Measurements from ENCODE around the gene FBXO31. TPM values are rescaled to one million over a fixed set of nuclear protein-coding genes. Genes with fewer than 3 reads are reported as not detected.

The FBXO31 gene
- total and polyA plus RNA-seq, 8 donors = 6.4 to 1,171 (median 23.8) TPM

DNA sequence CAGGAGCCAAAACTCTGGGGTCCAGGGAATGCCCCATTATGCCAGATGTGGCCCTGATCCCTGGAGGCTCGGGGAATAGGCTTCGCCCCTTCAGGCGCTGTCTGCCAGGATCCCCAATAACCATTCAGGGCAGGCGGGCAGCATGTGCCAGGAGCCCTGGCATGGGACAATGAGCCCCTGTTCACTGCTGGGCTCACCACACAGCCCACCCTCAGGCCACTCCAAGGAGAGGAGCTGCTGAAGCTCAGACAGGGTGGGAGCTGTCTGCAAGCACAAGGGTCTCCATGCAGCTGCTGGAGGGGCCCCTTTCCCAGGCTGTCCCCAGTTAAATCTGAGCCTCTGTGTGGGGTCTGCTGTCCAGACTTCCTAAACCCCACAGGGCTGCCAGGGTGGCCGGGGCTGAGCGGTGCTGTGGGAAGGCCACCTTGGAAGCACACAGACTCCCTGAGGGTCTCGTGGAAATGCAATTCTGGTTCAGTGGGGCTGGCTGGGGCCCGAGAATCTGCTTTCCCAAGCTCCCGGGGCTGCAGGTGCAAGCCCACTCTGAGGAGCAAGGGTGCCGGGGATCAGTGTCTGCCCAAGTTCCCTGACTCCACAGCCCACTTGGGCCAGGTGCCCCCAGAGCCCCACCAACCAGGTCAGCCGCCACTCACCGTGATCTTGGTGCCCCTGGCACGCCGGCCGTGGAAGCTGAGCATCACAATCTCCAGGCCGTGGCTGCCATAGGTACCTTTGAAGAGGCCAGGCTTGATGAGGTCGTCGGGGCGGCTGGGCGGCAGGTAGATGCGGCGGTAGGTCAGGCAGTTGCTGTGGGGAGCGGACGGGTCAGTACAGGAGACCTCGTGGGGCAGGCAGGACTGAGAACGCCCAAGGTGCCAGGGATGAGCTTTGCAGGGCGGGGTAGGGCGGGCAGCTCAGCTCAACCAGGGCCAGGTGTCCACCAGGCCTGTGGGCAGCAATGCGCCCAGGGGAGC, 48.6 kb downstream of the FBXO31 start:
- intact Hi-C loops (cut with DNase I; ENCODE audit: low total_unique reads) = no loop called here
- Histone ChIP-seq H3K4me3 (no peak overlapping the region), H3K27me3 (no peaks in the 10 kb centered on the region), H3K4me1 (peaks cover 0 to 9% (median 3%) of the 10 kb centered on the region in 4 donors), H3K27ac (no peak overlapping the region), H3K36me3 (peaks cover 64 to 95% (median 86%) of the 10 kb centered on the region in 4 donors), H3K9me3 (no peaks in the 10 kb centered on the region)
- DNase-seq = no peak
- TF ChIP-seq, protein P1, sequence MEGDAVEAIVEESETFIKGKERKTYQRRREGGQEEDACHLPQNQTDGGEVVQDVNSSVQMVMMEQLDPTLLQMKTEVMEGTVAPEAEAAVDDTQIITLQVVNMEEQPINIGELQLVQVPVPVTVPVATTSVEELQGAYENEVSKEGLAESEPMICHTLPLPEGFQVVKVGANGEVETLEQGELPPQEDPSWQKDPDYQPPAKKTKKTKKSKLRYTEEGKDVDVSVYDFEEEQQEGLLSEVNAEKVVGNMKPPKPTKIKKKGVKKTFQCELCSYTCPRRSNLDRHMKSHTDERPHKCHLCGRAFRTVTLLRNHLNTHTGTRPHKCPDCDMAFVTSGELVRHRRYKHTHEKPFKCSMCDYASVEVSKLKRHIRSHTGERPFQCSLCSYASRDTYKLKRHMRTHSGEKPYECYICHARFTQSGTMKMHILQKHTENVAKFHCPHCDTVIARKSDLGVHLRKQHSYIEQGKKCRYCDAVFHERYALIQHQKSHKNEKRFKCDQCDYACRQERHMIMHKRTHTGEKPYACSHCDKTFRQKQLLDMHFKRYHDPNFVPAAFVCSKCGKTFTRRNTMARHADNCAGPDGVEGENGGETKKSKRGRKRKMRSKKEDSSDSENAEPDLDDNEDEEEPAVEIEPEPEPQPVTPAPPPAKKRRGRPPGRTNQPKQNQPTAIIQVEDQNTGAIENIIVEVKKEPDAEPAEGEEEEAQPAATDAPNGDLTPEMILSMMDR (IDR thresholded peaks at IDR 0.05) = no peak
- TF ChIP-seq POLR2A (IDR thresholded peaks at IDR 0.05) (no peak), EP300 (IDR thresholded peaks at IDR 0.05) (no peak), POLR2AphosphoS5 (IDR thresholded peaks at IDR 0.05) (no peak)
- WGBS, 5 donors = 90 to 95% (median 93%) methylated on average over 26 to 29 of the region's 29 CpGs

DNA sequence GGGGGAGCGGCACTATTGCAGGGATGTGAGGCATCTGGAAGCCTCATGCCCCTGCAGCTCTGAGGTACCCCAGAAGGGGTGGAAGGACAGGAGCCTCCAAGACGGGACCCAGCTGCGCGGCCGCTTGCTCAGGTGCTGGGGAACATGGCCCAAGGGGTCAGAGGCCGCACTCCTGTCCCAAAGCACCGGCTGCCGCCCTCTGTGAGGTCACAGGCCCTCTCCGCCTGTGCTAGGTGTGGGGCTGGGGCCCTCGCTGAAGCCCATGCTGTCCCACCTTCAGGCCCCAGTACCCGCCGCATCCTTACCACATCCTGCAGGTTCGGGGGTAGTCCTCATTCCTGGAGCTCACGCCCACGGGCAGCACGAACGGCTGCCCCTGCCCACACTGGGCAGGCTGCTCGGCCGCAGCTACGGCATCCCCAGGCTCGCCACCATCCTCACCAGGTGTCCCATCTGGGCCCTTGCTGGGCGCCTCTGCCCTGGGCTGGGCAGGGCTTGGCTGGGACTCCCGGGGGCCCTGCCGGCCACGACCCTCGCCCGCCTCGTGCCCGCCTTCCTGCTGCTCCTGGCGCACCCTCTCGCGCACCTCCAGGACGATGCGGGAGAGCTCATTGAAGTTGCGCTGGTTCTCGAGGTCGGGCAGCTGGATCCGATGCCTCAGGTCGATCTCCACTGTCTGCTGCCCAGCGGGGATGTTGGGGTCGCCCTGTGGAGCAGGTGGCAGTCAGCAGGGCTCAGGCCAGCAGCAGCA, 49.8 kb downstream of the FBXO31 start:
- intact Hi-C loops (cut with DNase I; ENCODE audit: low total_unique reads) = no loop called here
- H3K4me3 ChIP-seq = no peak overlapping the region
- H3K27ac ChIP-seq = no peak overlapping the region
- no peaks in the 10 kb centered on the region for H3K27me3 ChIP-seq
- H3K9me3 ChIP-seq = no peaks in the 10 kb centered on the region
- no peak for DNase-seq
- TF ChIP-seq, protein P1 (IDR thresholded peaks at IDR 0.05) = no peak
- TF ChIP-seq EP300 (IDR thresholded peaks at IDR 0.05) = no peak
- TF ChIP-seq POLR2A (IDR thresholded peaks at IDR 0.05) = no peak
- no peak for TF ChIP-seq POLR2AphosphoS5 (IDR thresholded peaks at IDR 0.05)
- 89 to 96% (median 93%) methylated on average over 16 to 41 of the region's 41 CpGs for WGBS, 5 donors
- H3K4me1 ChIP-seq = peaks cover 0 to 9% (median 3%) of the 10 kb centered on the region in 4 donors
- peaks cover 57 to 95% (median 86%) of the 10 kb centered on the region in 4 donors for H3K36me3 ChIP-seq

- no peak for DNase-seq
- intact Hi-C loops (cut with DNase I; ENCODE audit: low total_unique reads) = no loop called here
- no peaks in the 10 kb centered on the region for H3K9me3 ChIP-seq
- peaks cover 57 to 95% (median 86%) of the 10 kb centered on the region in 4 donors for H3K36me3 ChIP-seq
- peaks cover 0 to 9% (median 3%) of the 10 kb centered on the region in 4 donors for H3K4me1 ChIP-seq
- H3K27ac ChIP-seq = peak overlapping the region in 1 of 5 donors; percentile 30
- 87 to 95% (median 93%) methylated on average over 15 of the region's 15 CpGs for WGBS, 5 donors
- no peak overlapping the region for H3K4me3 ChIP-seq
- H3K27me3 ChIP-seq = no peaks in the 10 kb centered on the region
- TF ChIP-seq, protein P1 (IDR thresholded peaks at IDR 0.05) = no peak
- TF ChIP-seq POLR2A (IDR thresholded peaks at IDR 0.05) (no peak), EP300 (IDR thresholded peaks at IDR 0.05) (no peak), POLR2AphosphoS5 (IDR thresholded peaks at IDR 0.05) (no peak)
These were observed 50.5 kb downstream of the FBXO31 start for GRCh38 chr16:87333101-87333500.

DNA sequence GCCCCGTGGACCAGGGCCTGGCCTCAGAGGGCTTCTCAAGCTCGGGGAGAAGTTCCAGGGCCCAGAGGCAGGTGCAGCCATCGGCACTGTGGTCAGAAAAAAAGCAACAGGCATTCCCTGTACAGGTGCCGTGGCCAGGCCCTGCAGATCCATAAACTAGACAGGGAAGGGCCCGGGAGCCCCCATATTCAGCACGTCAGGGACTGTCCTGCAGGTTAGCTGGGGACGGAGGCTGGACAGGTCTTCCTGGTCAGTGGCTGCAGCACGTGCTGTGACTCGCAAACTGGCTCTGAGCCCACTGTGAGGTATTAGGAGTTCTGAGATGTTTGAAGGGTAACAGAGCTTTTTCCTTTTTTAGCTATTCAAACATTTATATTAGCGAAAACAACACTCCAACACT, 51.4 kb downstream of the FBXO31 start:
- Histone ChIP-seq H3K4me3 (no peak overlapping the region), H3K4me1 (peaks cover 0 to 9% (median 4%) of the 10 kb centered on the region in 4 donors), H3K27ac (peak overlapping the region in 1 of 5 donors; percentile 49), H3K9me3 (no peaks in the 10 kb centered on the region), H3K36me3 (peaks cover 53 to 99% (median 95%) of the 10 kb centered on the region in 4 donors), H3K27me3 (no peaks in the 10 kb centered on the region)
- WGBS, 5 donors = 71 to 83% (median 78%) methylated on average over 9 to 10 of the region's 10 CpGs
- intact Hi-C loops (cut with DNase I; ENCODE audit: low total_unique reads) = no loop called here
- DNase-seq = no peak
- TF ChIP-seq EP300 (IDR thresholded peaks at IDR 0.05) (no peak), POLR2A (IDR thresholded peaks at IDR 0.05) (no peak), POLR2AphosphoS5 (IDR thresholded peaks at IDR 0.05) (no peak)
- TF ChIP-seq, protein P1 (IDR thresholded peaks at IDR 0.05) = no peak
